Astrocyte (in vitro differentiated cells and primary cell): ENCODE measurements around the gene MAGI3.

Experiments used
- EZH2 ChIP-seq: IDR thresholded peaks from 2 replicates; pipeline ENCODE4 v1.6.1; 2012; ENCODE audit warnings: mild to moderate bottlenecking, low read length, inconsistent platforms; ENCODE audit not compliant: insufficient read depth
- TF ChIP-seq, protein P1 (sequence below): IDR thresholded peaks from 2 replicates; pipeline ENCODE4 v1.5.1; 2011; ENCODE audit warnings: low read depth, mild to moderate bottlenecking, inconsistent platforms, low read length, moderate library complexity; ENCODE audit not compliant: insufficient read depth

DNA sequence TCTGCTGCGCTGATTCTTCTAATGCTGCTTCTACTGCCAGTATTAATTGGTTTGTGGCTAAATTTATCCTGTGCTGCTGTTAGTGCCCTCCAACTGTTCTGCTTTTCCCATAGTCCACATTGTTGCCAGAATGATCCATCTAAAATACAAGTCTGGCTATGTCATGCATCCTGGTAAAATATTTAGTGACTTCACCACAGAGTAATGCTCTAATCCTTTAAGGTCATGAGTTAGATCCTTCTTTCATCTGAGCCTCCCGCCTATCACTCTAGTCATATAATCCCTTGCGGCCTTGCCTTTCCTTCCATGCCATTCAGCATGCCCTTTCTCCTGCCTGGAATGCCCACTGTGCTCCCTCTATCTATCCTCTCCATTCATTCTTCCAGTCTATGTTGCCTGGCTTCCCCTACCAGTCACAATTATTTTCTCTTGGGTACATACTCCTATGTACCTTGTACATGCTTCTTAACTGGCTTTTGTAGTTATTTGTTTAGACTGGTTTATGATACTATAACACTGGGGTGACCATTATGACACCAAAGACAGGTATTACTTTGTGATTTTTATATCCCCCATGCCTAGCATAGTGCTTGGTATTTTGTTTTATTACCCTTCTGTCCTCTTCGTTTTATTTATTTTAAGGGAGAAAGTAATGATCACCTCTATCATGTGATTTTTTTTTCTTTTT is 144.0 kb downstream of the MAGI3 start:
- TF ChIP-seq, protein P1, sequence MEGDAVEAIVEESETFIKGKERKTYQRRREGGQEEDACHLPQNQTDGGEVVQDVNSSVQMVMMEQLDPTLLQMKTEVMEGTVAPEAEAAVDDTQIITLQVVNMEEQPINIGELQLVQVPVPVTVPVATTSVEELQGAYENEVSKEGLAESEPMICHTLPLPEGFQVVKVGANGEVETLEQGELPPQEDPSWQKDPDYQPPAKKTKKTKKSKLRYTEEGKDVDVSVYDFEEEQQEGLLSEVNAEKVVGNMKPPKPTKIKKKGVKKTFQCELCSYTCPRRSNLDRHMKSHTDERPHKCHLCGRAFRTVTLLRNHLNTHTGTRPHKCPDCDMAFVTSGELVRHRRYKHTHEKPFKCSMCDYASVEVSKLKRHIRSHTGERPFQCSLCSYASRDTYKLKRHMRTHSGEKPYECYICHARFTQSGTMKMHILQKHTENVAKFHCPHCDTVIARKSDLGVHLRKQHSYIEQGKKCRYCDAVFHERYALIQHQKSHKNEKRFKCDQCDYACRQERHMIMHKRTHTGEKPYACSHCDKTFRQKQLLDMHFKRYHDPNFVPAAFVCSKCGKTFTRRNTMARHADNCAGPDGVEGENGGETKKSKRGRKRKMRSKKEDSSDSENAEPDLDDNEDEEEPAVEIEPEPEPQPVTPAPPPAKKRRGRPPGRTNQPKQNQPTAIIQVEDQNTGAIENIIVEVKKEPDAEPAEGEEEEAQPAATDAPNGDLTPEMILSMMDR: no peak
- TF ChIP-seq EZH2: no peak
